LNCaP clone FGC (cell line): ENCODE results near the gene SPOCK3.
"Not testable (repeated sequence)": the region's sequence is repeated elsewhere in the genome, so short reads cannot be mapped to it uniquely, and the experiment has no call there.

Source experiments
- DNase-seq: peaks from one replicate; pipeline ENCODE4 v3.0.0-alpha.2; 2011; ENCODE audit warnings: low read depth
- H3K4me3 ChIP-seq: 2 replicates; pipeline ENCODE4 v1.5.1; 2011; ENCODE audit warnings: mild to moderate bottlenecking, low read depth, low read length, control low read depth
- TF ChIP-seq, protein P1 (sequence below): IDR thresholded peaks from 2 replicates; pipeline ENCODE4 v1.5.1; 2012; ENCODE audit warnings: mild to moderate bottlenecking; ENCODE audit not compliant: control insufficient read depth, insufficient read depth; ENCODE audit errors: extremely low read depth

Gene SPOCK3

DNA sequence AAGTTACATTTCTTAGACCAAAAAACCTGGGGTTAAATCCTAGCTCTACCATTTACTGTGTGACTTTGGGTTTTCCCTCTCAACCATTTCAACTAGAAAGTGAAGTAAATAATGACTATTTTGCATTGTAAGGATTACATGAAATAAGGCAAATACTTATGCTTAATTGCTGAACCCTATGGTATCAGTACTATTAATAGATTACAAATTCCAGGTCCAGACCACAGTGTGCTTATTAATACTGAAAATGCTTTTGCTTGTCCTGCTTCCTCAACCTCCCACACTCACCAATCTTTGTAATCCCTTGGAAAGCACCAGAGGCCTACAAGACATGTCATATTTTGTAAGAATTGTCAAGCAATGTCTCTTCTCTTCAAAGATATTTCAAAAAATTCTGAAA lies 456.5 kb downstream of the SPOCK3 start:
- no peak for DNase-seq
- no peak overlapping the region for H3K4me3 ChIP-seq
- TF ChIP-seq, protein P1, sequence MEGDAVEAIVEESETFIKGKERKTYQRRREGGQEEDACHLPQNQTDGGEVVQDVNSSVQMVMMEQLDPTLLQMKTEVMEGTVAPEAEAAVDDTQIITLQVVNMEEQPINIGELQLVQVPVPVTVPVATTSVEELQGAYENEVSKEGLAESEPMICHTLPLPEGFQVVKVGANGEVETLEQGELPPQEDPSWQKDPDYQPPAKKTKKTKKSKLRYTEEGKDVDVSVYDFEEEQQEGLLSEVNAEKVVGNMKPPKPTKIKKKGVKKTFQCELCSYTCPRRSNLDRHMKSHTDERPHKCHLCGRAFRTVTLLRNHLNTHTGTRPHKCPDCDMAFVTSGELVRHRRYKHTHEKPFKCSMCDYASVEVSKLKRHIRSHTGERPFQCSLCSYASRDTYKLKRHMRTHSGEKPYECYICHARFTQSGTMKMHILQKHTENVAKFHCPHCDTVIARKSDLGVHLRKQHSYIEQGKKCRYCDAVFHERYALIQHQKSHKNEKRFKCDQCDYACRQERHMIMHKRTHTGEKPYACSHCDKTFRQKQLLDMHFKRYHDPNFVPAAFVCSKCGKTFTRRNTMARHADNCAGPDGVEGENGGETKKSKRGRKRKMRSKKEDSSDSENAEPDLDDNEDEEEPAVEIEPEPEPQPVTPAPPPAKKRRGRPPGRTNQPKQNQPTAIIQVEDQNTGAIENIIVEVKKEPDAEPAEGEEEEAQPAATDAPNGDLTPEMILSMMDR = no peak

DNA sequence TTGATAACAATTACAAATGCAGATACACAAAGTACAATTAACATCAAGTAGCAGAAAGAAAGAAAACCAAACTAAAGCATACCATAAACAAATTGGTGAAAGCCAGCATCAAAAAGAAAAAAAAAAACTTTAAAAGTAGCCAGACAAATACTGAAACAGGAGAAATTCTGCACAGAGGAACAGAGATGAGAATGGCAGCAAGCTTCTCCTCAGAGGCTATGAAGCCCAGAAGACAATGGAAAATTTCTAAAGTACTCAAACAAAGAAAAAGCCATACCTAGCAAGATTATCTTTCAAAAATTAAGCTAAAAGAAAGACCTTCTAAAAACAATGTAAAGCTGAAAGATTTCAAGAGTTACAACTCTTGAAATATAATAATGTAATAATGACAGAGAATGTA lies 471.3 kb downstream of the SPOCK3 start:
- DNase-seq = no peak
- TF ChIP-seq, protein P1 = no peak
- no peak overlapping the region for H3K4me3 ChIP-seq

GRCh38 chr4:166741742-166742141 lies 492.6 kb downstream of the SPOCK3 start:
- DNase-seq = no peak

DNA sequence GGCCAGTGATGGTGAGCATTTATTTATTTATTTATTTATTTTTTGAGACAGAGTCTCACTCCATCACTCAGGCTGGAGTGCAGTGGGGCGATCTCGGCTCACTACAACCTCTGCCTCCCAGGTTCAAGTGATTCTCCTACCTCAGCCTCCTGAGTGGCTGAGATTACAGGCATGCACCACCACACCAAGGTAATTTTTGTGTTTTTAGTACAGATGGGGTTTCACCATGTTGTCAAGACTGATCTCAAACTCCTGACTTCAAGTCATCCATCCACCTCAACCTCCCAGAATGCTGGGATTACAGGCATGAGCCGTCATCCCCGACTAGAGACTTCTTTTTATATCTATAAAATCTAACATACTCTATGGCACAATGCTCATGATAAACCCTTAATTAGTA lies 495.1 kb downstream of the SPOCK3 start:
- not testable (repeated sequence) for H3K4me3 ChIP-seq, DNase-seq

More at GRCh38 chr4:166741742-166742141, 492.6 kb downstream of the SPOCK3 start:
- TF ChIP-seq, protein P1 = no peak
- no peak overlapping the region for H3K4me3 ChIP-seq

DNA sequence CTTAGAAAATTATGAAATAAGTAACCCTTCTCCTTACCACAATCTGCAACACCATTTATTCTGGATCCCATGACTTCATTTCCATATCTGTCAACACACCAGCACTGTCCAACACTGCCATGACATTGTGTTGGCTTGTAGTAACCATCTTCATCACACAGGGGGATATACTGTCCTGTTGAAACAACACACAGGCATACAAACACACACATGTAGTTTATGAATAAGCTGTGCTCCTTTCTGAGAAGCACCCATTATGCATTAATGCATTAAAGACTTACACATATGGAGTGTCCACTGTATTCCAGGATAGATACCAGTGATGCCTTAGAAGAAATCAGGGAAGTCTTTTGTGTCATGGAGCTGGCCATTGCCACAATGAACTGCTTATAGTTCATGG lies 496.9 kb downstream of the SPOCK3 start:
- no peak overlapping the region for H3K4me3 ChIP-seq
- TF ChIP-seq, protein P1 = no peak
- no peak for DNase-seq

DNA sequence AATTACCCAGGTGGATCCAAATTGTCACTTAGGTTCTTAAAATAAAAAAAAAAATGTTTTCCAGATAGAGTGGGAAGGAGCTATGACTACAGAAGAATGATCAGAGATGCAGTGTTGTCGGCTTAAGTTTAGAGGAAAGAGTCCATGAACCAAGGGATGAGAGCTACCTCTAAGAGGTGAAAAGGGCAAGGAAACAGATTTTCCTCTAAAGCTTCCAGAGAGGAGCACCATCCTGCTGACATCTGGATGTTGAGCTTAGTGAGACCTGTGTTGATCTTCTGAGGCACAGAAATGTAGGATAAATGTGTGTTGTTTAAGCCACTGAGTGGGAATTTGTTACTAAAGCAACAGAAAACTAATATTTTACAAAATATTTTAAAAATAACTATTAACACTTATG lies 498.7 kb downstream of the SPOCK3 start:
- no peak for DNase-seq
- TF ChIP-seq, protein P1 = no peak
- H3K4me3 ChIP-seq = no peak overlapping the region

- H3K4me3 ChIP-seq = no peak overlapping the region
- TF ChIP-seq, protein P1 = no peak
- no peak for DNase-seq
Observed at GRCh38 chr4:166734797-166735196, 499.5 kb downstream of the SPOCK3 start.
